Neutrophil (primary cell): ENCODE results near the gene TLR6.

Source experiments
- H3K27ac ChIP-seq: fragments of 200-600 bp; sonication (generic); 2 replicates; pipeline ENCODE4 v1.5.1; 2016; ENCODE audit warnings: mild to moderate bottlenecking, moderate library complexity
- H3K27me3 ChIP-seq: fragments of 200-600 bp; sonication (generic); 2 replicates; pipeline ENCODE4 v1.6.0; 2016; ENCODE audit warnings: mild to moderate bottlenecking
- H3K36me3 ChIP-seq: fragments of 200-600 bp; sonication (generic); 2 replicates; pipeline ENCODE4 v1.5.1; 2017
- H3K4me1 ChIP-seq, 2 experiments: fragments of 200-600 bp in 1 of 2; sonication (generic) in 1 of 2; 1 replicate in 1 of 2; 2 replicates in 1 of 2; pipeline versions ENCODE4 v1.5.1 to v1.6.1; 2013 to 2016; ENCODE audit warnings: low read depth in 1 of 2, low read length in 1 of 2, mild to moderate bottlenecking in 1 of 2, moderate library complexity in 1 of 2; ENCODE audit not compliant: control insufficient read depth in 1 of 2, insufficient read depth in 1 of 2
- H3K4me3 ChIP-seq, 2 experiments: fragments of 200-600 bp in 1 of 2; sonication (generic) in 1 of 2; 1 replicate in 1 of 2; 2 replicates in 1 of 2; pipeline ENCODE4 v1.5.1; 2013 to 2016; ENCODE audit warnings: low read depth in 1 of 2, low read length in 1 of 2, mild to moderate bottlenecking in 1 of 2, moderate library complexity in 1 of 2
- H3K9me3 ChIP-seq: fragments of 200-600 bp; sonication (generic); 2 replicates; pipeline ENCODE4 v1.5.1; 2016
- TF ChIP-seq, protein P1 (sequence below): fragments of 200-600 bp; sonication (generic); IDR thresholded peaks from 2 replicates; pipeline ENCODE4 v1.5.1; 2016; ENCODE audit warnings: antibody characterized with exemption

Gene TLR6

DNA sequence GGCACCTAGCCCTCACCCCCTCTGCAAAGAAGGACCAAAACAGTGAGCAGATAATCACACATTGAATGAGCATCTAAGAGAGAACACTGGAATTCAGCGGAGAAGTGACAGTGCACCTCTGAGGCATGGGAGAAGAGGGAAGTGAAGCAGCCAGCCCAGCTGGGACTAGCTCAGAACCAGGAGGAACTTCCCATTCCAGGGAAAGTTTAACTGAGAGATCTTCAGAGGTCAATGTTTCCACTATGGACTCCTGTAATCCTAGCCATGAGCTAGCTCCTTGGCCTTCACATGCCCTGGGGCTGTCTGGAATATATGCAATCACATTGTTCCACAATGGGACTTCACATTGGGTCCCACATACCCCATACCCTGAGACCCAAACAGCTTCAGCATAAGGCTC, 24.4 kb downstream of the TLR6 start:
- Histone ChIP-seq H3K4me1 (peaks cover 0 to 8% of the 10 kb centered on the region in 2 experiments), H3K9me3 (no peaks in the 10 kb centered on the region), H3K27me3 (no peaks in the 10 kb centered on the region), H3K27ac (no peak overlapping the region), H3K36me3 (peaks cover 24% of the 10 kb centered on the region), H3K4me3 (no peak overlapping the region)
- TF ChIP-seq, protein P1, sequence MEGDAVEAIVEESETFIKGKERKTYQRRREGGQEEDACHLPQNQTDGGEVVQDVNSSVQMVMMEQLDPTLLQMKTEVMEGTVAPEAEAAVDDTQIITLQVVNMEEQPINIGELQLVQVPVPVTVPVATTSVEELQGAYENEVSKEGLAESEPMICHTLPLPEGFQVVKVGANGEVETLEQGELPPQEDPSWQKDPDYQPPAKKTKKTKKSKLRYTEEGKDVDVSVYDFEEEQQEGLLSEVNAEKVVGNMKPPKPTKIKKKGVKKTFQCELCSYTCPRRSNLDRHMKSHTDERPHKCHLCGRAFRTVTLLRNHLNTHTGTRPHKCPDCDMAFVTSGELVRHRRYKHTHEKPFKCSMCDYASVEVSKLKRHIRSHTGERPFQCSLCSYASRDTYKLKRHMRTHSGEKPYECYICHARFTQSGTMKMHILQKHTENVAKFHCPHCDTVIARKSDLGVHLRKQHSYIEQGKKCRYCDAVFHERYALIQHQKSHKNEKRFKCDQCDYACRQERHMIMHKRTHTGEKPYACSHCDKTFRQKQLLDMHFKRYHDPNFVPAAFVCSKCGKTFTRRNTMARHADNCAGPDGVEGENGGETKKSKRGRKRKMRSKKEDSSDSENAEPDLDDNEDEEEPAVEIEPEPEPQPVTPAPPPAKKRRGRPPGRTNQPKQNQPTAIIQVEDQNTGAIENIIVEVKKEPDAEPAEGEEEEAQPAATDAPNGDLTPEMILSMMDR: no peak

DNA sequence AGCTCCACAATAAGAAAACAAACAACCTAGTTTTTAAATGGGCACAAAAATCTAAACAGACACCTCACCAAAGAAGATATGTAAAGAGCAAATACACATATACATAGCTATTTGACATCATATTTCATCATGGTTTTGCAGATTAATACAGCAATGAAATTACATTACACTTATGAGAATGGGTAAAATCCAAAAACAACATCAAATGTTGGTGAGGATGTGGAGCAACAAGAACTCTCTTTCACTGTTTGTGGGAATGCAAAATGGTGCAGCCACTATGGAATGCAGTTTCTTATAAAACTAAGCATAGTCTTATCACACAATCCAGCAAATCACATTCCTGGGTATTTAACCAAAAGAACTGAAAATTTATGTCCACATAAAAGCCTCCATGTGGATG, 25.0 kb downstream of the TLR6 start:
- no peak overlapping the region for H3K4me3 ChIP-seq
- H3K27me3 ChIP-seq: no peaks in the 10 kb centered on the region
- no peaks in the 10 kb centered on the region for H3K9me3 ChIP-seq
- peaks cover 30% of the 10 kb centered on the region for H3K36me3 ChIP-seq
- H3K27ac ChIP-seq: no peak overlapping the region
- TF ChIP-seq, protein P1: no peak
- H3K4me1 ChIP-seq: peaks cover 0 to 8% of the 10 kb centered on the region in 2 experiments

DNA sequence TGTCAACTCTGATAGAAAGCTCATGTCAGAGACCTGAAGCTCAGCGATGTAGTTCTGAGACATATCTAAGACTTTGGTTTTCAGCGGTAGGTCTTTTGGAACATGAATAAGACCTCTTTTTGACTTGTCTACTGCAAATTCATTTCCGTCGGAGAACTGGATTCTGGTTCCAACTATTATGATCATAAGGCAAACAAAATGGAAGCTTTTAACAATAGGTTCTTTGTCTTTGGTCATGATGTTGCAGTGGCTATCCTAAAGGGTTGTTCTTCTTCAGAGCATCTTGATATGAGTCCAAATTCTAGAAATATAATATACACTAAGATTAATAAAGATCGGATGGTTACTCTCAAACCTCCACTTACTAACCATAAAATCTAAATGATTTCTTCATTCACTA, 27.4 kb downstream of the TLR6 start:
- TF ChIP-seq, protein P1: no peak
- Histone ChIP-seq H3K27ac (no peak overlapping the region), H3K36me3 (peaks cover 35% of the 10 kb centered on the region), H3K9me3 (no peaks in the 10 kb centered on the region), H3K4me3 (no peak overlapping the region), H3K27me3 (no peaks in the 10 kb centered on the region), H3K4me1 (peaks cover 0 to 8% of the 10 kb centered on the region in 2 experiments)

DNA sequence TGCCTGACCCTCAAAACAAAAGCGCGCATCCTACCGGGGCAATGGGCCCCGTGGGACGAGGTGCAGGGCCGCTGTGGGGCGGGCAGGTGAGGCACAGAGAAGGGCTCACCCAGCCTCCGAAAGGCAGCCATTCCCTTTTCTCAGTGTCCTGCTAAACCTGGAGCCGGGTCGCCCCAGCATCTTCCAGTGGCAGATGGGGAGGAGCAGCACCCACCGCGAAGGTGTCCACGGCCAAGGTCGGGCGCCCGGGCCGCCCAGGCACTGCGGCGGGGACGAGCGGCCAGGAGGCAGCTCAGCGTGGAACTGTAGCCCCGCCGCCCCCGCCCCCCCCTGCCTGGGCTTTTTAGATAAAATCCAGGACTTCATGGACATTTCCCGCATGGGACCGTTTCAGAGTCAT, 32.9 kb downstream of the TLR6 start:
- no peak overlapping the region for H3K27ac ChIP-seq
- no peaks in the 10 kb centered on the region for H3K27me3 ChIP-seq
- peaks cover 23% of the 10 kb centered on the region for H3K36me3 ChIP-seq
- no peaks in the 10 kb centered on the region for H3K9me3 ChIP-seq
- H3K4me1 ChIP-seq: peaks cover 3 to 5% of the 10 kb centered on the region in 2 experiments
- H3K4me3 ChIP-seq: no peak overlapping the region
- TF ChIP-seq, protein P1: no peak

DNA sequence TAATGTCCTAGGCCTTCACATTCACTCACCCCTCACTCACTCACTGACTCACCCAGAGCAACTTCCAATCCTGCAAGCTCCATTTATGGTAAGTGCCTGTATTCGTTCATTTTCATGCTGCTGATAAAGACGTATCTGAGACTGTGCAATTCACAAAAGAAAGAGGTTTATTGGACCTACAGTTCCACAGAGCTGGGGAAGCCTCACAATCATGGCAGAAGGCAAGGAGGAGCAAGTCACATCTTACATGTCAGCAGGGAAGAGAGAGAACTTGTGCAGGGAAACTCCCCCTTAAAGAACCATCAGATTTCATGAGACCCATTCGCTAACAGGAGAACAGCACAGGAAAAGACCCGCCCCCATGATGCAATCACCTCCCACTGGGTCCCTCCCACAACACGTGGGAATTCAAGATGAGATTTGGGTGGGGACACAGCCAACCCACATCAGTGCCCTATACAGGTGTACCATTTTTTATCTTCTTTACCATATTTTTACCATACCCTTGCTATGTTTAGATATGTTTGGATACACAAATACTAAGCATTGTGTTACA, 33.8 kb downstream of the TLR6 start:
- peaks cover 16% of the 10 kb centered on the region for H3K36me3 ChIP-seq

More for the DNA sequence above, 33.8 kb downstream of the TLR6 start:
- TF ChIP-seq, protein P1: no peak
- no peaks in the 10 kb centered on the region for H3K9me3 ChIP-seq
- peaks cover 10 to 15% of the 10 kb centered on the region in 2 experiments for H3K4me1 ChIP-seq
- H3K27ac ChIP-seq: no peak overlapping the region
- H3K27me3 ChIP-seq: no peaks in the 10 kb centered on the region
- no peak overlapping the region for H3K4me3 ChIP-seq
